ENCODE measurements around the gene SELL. TPM values are rescaled to one million over a fixed set of nuclear protein-coding genes. Genes with fewer than 3 reads are reported as not detected.
"Not testable (repeated sequence)": the region's sequence is repeated elsewhere in the genome, so short reads cannot be mapped to it uniquely, and the experiment has no call there.

Gene SELL
- total RNA-seq, 1 experiment from 2014 or later: not detected

DNA sequence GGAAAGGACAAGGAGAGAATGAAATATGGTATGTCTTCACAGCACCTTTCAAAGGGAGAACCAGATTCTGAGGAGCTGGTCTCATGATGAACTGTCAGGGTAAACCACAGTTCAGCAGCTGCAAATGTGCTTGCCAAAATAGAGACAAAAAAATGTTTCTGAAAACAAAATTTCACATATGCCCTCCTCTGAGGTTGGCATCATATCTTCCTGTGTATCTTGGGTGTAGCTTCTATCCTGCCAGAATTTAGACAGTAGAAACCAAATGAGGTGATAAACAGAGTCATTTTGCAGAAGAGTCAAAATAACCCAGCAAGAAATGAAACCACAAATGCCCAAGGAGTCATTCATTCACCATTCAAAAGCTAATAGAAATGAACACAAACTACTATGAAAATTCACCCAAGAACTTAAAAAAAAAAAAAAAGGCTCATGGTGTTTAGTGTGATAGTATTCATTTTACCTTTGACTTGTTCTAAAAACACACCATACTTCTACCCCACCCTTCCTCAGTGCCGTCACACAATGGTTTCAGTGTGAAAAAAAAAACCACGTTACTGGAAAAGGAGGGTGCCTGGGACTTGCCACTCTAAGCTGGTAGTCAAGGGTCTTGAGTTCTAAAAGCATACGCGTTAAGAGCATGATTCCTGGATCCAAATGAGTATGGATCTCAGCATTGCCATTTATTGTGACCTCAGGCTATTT lies 18.5 kb downstream of the SELL start:
- Histone ChIP-seq H3K27ac (ENCODE audit: low read depth, low read length, poor library complexity, severe bottlenecking) (no peak overlapping the region), H3K4me1 (ENCODE audit: insufficient read depth, low read length, poor library complexity, severe bottlenecking) (no peaks in the 10 kb centered on the region), H3K27me3 (replicated peaks; ENCODE audit: insufficient read depth, low read depth, low read length, poor library complexity) (peaks cover 6% of the 10 kb centered on the region), H3K4me3 (ENCODE audit: low read depth, low read length, poor library complexity, severe bottlenecking) (no peak overlapping the region), H3K36me3 (ENCODE audit: insufficient read depth, low read length, poor library complexity, severe bottlenecking) (no peaks in the 10 kb centered on the region), H3K9me3 (ENCODE audit: low read depth, low read length, poor library complexity, severe bottlenecking) (no peaks in the 10 kb centered on the region)
- intact Hi-C loops (cut with micrococcal nuclease; ENCODE audit: unreplicated experiment): no loop called here
- BruUV-seq (replicated peaks): no TSS peak
- no peak for DNase-seq (ENCODE audit: low spot score)
- ChIA-PET CTCF (no interaction called here), POLR2A (ENCODE audit: low non-redundant PET) (no interaction called here)
- TF ChIP-seq, protein P1, sequence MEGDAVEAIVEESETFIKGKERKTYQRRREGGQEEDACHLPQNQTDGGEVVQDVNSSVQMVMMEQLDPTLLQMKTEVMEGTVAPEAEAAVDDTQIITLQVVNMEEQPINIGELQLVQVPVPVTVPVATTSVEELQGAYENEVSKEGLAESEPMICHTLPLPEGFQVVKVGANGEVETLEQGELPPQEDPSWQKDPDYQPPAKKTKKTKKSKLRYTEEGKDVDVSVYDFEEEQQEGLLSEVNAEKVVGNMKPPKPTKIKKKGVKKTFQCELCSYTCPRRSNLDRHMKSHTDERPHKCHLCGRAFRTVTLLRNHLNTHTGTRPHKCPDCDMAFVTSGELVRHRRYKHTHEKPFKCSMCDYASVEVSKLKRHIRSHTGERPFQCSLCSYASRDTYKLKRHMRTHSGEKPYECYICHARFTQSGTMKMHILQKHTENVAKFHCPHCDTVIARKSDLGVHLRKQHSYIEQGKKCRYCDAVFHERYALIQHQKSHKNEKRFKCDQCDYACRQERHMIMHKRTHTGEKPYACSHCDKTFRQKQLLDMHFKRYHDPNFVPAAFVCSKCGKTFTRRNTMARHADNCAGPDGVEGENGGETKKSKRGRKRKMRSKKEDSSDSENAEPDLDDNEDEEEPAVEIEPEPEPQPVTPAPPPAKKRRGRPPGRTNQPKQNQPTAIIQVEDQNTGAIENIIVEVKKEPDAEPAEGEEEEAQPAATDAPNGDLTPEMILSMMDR (conservative IDR thresholded peaks at IDR 0.05; ENCODE audit: low read depth, low read length): no peak
- no peak for TF ChIP-seq EZH2 (IDR thresholded peaks at IDR 0.05; ENCODE audit: borderline replicate concordance, low read depth, low read length, poor library complexity, severe bottlenecking)

DNA sequence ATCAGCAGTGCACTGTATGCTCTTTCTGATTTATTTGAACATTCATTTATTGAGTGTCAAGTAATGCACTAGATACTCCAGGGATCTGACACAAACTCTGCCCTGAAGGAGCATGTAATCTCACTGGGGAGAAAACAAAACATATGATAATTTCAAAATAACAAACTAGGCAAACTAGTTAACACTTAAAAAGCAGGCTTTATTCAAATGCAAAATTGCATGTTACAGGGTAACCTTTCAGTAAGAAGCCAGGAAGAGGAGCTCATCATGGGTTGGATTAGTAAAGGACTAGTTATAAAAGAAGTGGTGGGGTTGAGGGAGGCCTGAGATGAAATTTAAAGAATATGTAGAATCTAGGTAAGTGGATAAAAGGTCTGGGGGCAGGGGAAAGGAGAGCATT lies 20.9 kb downstream of the SELL start:
- H3K4me1 ChIP-seq (ENCODE audit: insufficient read depth, low read length, poor library complexity, severe bottlenecking): no peaks in the 10 kb centered on the region
- intact Hi-C loops (cut with micrococcal nuclease; ENCODE audit: unreplicated experiment): no loop called here
- POLR2A ChIA-PET (ENCODE audit: low non-redundant PET): no interaction called here
- H3K27ac ChIP-seq (ENCODE audit: low read depth, low read length, poor library complexity, severe bottlenecking): no peak overlapping the region
- no TSS peak for BruUV-seq (replicated peaks)
- H3K4me3 ChIP-seq (ENCODE audit: low read depth, low read length, poor library complexity, severe bottlenecking): no peak overlapping the region
- no peaks in the 10 kb centered on the region for H3K9me3 ChIP-seq (ENCODE audit: low read depth, low read length, poor library complexity, severe bottlenecking)
- H3K27me3 ChIP-seq (replicated peaks; ENCODE audit: insufficient read depth, low read depth, low read length, poor library complexity): no peaks in the 10 kb centered on the region
- no peak for TF ChIP-seq EZH2 (IDR thresholded peaks at IDR 0.05; ENCODE audit: borderline replicate concordance, low read depth, low read length, poor library complexity, severe bottlenecking)
- TF ChIP-seq, protein P1 (conservative IDR thresholded peaks at IDR 0.05; ENCODE audit: low read depth, low read length): no peak
- no peaks in the 10 kb centered on the region for H3K36me3 ChIP-seq (ENCODE audit: insufficient read depth, low read length, poor library complexity, severe bottlenecking)
- DNase-seq (ENCODE audit: low spot score): no peak
- CTCF ChIA-PET: no interaction called here

DNA sequence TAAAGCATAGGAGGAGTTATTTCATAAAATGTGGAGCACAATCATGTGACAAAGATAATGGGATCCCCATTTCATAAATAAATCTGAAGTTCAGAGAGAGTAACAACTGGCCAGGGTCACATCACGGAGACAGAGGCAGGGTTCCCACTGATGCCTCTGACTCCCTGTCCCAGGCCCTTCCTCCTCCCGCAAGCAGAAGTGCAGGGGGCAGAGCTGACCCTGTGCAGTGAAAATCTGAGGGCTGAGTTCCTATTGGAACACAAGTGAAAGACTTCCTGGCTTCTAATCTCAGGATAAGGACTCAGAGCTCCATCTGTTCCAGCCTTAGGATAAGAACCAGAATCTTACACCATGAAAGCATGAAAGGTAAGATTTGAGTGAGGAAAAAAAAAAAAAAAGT lies 22.0 kb downstream of the SELL start:
- no TSS peak for BruUV-seq (replicated peaks)
- Histone ChIP-seq H3K4me3 (ENCODE audit: low read depth, low read length, poor library complexity, severe bottlenecking) (no peak overlapping the region), H3K36me3 (ENCODE audit: insufficient read depth, low read length, poor library complexity, severe bottlenecking) (no peaks in the 10 kb centered on the region), H3K27ac (ENCODE audit: low read depth, low read length, poor library complexity, severe bottlenecking) (no peak overlapping the region), H3K9me3 (ENCODE audit: low read depth, low read length, poor library complexity, severe bottlenecking) (no peaks in the 10 kb centered on the region), H3K4me1 (ENCODE audit: insufficient read depth, low read length, poor library complexity, severe bottlenecking) (no peaks in the 10 kb centered on the region), H3K27me3 (replicated peaks; ENCODE audit: insufficient read depth, low read depth, low read length, poor library complexity) (no peaks in the 10 kb centered on the region)
- CTCF ChIA-PET: no interaction called here
- POLR2A ChIA-PET (ENCODE audit: low non-redundant PET): no interaction called here
- no peak for DNase-seq (ENCODE audit: low spot score)
- intact Hi-C loops (cut with micrococcal nuclease; ENCODE audit: unreplicated experiment): no loop called here
- TF ChIP-seq, protein P1 (conservative IDR thresholded peaks at IDR 0.05; ENCODE audit: low read depth, low read length): no peak
- TF ChIP-seq EZH2 (IDR thresholded peaks at IDR 0.05; ENCODE audit: borderline replicate concordance, low read depth, low read length, poor library complexity, severe bottlenecking): no peak

DNA sequence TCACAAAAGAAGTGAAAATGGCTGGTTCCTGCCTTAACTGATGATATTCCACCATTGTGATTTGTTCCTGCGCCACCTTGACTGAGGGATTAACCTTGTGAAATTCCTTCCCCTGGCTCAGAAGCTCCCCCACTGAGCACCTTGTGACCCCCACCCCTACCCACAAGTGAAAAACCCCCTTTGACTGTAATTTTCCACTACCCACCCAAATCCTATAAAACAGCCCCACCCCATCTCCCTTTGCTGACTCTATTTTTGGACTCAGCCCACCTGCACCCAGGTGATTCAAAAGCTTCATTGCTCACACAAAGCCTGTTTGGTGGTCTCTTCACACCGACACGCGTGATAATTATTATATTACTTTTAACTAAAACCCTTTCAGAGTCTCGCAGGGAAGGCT lies 23.0 kb downstream of the SELL start:
- POLR2A ChIA-PET (ENCODE audit: low non-redundant PET); H3K27me3 ChIP-seq (replicated peaks; ENCODE audit: insufficient read depth, low read depth, low read length, poor library complexity); DNase-seq (ENCODE audit: low spot score); intact Hi-C loops (cut with micrococcal nuclease; ENCODE audit: unreplicated experiment); H3K4me1 ChIP-seq (ENCODE audit: insufficient read depth, low read length, poor library complexity, severe bottlenecking); CTCF ChIA-PET; H3K27ac ChIP-seq (ENCODE audit: low read depth, low read length, poor library complexity, severe bottlenecking); BruUV-seq (replicated peaks); H3K36me3 ChIP-seq (ENCODE audit: insufficient read depth, low read length, poor library complexity, severe bottlenecking); H3K9me3 ChIP-seq (ENCODE audit: low read depth, low read length, poor library complexity, severe bottlenecking); H3K4me3 ChIP-seq (ENCODE audit: low read depth, low read length, poor library complexity, severe bottlenecking): not testable (repeated sequence)
